Brain microvascular endothelial cell (primary cell): Measurements from ENCODE around the gene LSM12.
"Not testable (repeated sequence)": the region's sequence is repeated elsewhere in the genome, so short reads cannot be mapped to it uniquely, and the experiment has no call there.

Experiments used
- DNase-seq: peaks from one replicate; pipeline ENCODE4 v3.0.0-alpha.2; 2020
- H3K27ac ChIP-seq: fragments of 250-450 bp; sonication (Bioruptor Pico); 2 replicates; pipeline ENCODE4 v1.5.1; 2020; ENCODE audit warnings: mild to moderate bottlenecking, moderate library complexity
- H3K27me3 ChIP-seq: fragments of 250-450 bp; sonication (Bioruptor Pico); replicated peaks from 2 replicates; pipeline ENCODE4 v1.5.1; 2020; ENCODE audit warnings: mild to moderate bottlenecking
- H3K36me3 ChIP-seq: fragments of 250-450 bp; sonication (Bioruptor Pico); replicated peaks from 2 replicates; pipeline ENCODE4 v1.5.1; 2020; ENCODE audit warnings: mild to moderate bottlenecking
- H3K4me3 ChIP-seq: 2 replicates; pipeline ENCODE4 v1.5.1; 2011; ENCODE audit warnings: low read depth, mild to moderate bottlenecking, control low read depth, low read length, moderate library complexity
- CTCF ChIP-seq: IDR thresholded peaks from 2 replicates; pipeline ENCODE4 v1.5.1; 2011; ENCODE audit warnings: low read depth, mild to moderate bottlenecking, moderate library complexity, low read length, control low read depth, inconsistent platforms; ENCODE audit errors: missing control alignments
- in situ Hi-C: cut with HindIII; loops from 2 replicates; pipeline ENCODE4 v1.10.0; 2017; ENCODE audit warnings: low sequenced_read_pairs, low pct_ligation_motif_present

The LSM12 gene

GRCh38 chr17:43999024-43999423, 67.4 kb downstream of the LSM12 start:
- Histone ChIP-seq H3K36me3 (no peaks in the 10 kb centered on the region), H3K27me3 (peaks cover 2% of the 10 kb centered on the region), H3K27ac (no peak overlapping the region), H3K4me3 (no peak overlapping the region)
- TF ChIP-seq CTCF, result no peak
- in situ Hi-C loops, result no loop called here
- no peak for DNase-seq

- in situ Hi-C loops, result no loop called here
- peak; percentile 50 for DNase-seq
- no peak overlapping the region for H3K27ac ChIP-seq
- H3K4me3 ChIP-seq, result no peak overlapping the region
- H3K36me3 ChIP-seq, result no peaks in the 10 kb centered on the region
- peaks cover 2% of the 10 kb centered on the region for H3K27me3 ChIP-seq
- TF ChIP-seq CTCF, result no peak
These were observed 67.9 kb downstream of the LSM12 start for GRCh38 chr17:43998552-43998951.

GRCh38 chr17:43997180-43997579, 69.3 kb downstream of the LSM12 start:
- in situ Hi-C loops, H3K27me3 ChIP-seq, H3K4me3 ChIP-seq, H3K36me3 ChIP-seq, H3K27ac ChIP-seq, DNase-seq: not testable (repeated sequence)

GRCh38 chr17:43995150-43995471, 71.4 kb downstream of the LSM12 start:
- no peak overlapping the region for H3K4me3 ChIP-seq

GRCh38 chr17:43994272-43995149, 72.0 kb downstream of the LSM12 start:
- Histone ChIP-seq H3K4me3 (peak overlapping the region; percentile 41), H3K27me3 (peaks cover 2% of the 10 kb centered on the region), H3K27ac (no peak overlapping the region), H3K36me3 (no peaks in the 10 kb centered on the region)
- TF ChIP-seq CTCF, result peak; percentile 90
- peak; percentile 56 for DNase-seq
- in situ Hi-C loops, result no loop called here

More at GRCh38 chr17:43995150-43995471, 71.4 kb downstream of the LSM12 start:
- no peak for DNase-seq
- Histone ChIP-seq H3K27me3 (peaks cover 2% of the 10 kb centered on the region), H3K27ac (no peak overlapping the region), H3K36me3 (no peaks in the 10 kb centered on the region)
- in situ Hi-C loops, result no loop called here
- TF ChIP-seq CTCF, result no peak

GRCh38 chr17:43992641-43993040, 73.8 kb downstream of the LSM12 start:
- Histone ChIP-seq H3K36me3 (no peaks in the 10 kb centered on the region), H3K27ac (no peak overlapping the region), H3K4me3 (no peak overlapping the region), H3K27me3 (peaks cover 2% of the 10 kb centered on the region)
- TF ChIP-seq CTCF, result no peak
- in situ Hi-C loops, result no loop called here
- no peak for DNase-seq
